GM19463 (cell line): ENCODE measurements around the gene TBC1D16.
"Not testable (repeated sequence)": the region's sequence is repeated elsewhere in the genome, so short reads cannot be mapped to it uniquely, and the experiment has no call there.

Experiments
- ATAC-seq: cut with Tn5 transposase; IDR thresholded peaks from one replicate; pipeline ENCODE4 v1.9.1; 2021; ENCODE audit warnings: mild to moderate bottlenecking, moderate library complexity; ENCODE audit not compliant: unreplicated experiment

TBC1D16 gene

GRCh38 chr17:80003969-80004368 is 31.7 kb downstream of the TBC1D16 start:
- ATAC-seq, result no peak

GRCh38 chr17:80002690-80003490 is 32.8 kb downstream of the TBC1D16 start:
- no peak for ATAC-seq

GRCh38 chr17:80002070-80002641 is 33.5 kb downstream of the TBC1D16 start:
- ATAC-seq, result no peak

- no peak for ATAC-seq
Measured at GRCh38 chr17:80000981-80001775, 34.5 kb downstream of the TBC1D16 start.

- no peak for ATAC-seq
Measured at GRCh38 chr17:80000136-80000535, 35.5 kb downstream of the TBC1D16 start.

DNA sequence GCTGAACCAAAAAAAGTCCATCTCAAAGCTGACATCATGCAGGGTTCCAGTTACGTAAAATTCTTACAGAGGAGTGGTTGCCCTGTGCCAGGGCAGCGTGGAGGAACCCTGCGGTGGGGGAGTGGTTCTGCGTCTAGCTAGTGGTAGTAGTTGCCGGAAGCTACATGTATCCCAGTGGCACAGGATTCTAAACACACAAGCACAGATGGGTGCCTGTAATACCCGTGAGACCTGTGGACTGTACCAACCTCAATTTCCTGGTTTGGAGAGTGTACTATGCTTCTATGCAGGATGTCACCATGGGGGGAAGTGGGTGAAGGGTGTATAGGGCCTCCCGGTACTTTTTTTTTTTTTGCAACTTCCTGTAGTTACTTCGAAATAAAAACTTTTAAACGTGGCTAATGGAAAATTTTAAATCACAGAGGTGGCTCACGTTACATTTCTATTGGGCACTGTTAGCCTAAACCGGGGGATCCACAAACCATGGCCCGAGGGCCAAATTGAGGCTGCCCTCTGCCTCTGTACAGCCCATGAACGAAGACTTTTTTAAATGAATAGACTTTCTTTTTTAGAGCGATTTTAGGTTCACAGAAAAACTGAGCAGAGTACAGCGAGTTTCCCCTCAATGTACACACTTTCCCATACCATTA is 38.5 kb downstream of the TBC1D16 start:
- ATAC-seq, result no peak

- ATAC-seq, result no peak
Measured at GRCh38 chr17:79996291-79996690, 39.4 kb downstream of the TBC1D16 start.

- no peak for ATAC-seq
Measured at GRCh38 chr17:79995696-79996095, 40.0 kb downstream of the TBC1D16 start.

- ATAC-seq, result no peak
Measured at GRCh38 chr17:79994602-79995001, 41.1 kb downstream of the TBC1D16 start.

DNA sequence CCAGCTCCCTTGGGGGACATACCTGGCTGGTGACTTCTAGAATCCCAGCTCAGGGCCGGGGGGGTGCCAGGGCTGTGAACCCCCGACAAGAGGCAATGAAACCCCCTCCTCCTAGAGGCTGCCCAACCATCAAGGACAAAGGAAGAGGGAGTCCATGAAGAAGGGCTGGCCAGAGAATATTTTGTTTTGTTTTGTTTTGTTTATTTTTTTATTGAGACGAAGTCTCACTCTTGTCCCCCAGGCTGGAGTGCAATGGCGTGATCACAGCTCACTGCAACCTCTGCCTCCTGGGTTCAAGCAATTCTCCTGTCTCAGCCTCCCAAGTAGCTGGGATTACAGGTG is 41.5 kb downstream of the TBC1D16 start:
- ATAC-seq, result not testable (repeated sequence)

DNA sequence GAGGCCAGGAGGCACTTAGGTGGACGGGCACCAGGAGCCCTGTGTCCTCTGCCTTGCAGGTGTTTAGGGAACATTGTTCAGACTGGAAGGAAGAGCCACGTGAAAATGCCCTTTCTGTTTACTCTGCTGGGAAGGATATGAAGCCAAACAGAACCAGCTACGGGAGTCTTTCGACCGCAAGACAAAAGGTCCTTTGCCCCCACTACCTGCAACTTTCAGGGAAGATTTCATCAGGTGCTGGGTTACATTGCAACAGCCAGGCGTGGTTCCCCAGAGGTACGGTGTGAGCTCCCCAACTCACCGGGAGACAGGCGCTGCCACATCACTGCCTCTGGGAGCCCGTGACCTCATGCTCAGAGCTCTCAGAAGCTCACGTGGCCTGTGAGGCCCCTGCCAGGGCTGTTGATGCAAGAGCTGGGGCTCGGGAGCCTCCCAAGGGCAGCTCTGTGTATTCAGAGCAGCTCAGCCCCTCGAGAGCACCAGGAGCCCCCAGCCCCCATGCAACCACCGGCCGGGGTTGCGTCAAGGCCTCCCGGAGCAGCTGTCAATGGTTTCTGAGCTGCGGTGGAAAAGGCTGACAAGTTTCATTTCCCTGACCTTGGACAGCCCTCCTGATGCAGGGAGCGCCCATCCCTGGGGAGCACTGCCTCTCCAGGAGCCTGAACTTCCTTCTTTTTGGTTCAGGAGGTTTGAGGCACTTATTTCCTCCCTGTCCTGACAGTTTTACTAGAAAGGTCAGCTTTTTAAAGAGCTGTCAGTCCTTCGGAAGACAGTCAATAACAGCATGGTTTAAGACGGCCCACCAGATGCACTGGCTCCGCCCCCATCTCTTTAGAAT is 42.1 kb downstream of the TBC1D16 start:
- ATAC-seq, result no peak

- ATAC-seq, result no peak
Measured at GRCh38 chr17:79992649-79993389, 42.9 kb downstream of the TBC1D16 start.

DNA sequence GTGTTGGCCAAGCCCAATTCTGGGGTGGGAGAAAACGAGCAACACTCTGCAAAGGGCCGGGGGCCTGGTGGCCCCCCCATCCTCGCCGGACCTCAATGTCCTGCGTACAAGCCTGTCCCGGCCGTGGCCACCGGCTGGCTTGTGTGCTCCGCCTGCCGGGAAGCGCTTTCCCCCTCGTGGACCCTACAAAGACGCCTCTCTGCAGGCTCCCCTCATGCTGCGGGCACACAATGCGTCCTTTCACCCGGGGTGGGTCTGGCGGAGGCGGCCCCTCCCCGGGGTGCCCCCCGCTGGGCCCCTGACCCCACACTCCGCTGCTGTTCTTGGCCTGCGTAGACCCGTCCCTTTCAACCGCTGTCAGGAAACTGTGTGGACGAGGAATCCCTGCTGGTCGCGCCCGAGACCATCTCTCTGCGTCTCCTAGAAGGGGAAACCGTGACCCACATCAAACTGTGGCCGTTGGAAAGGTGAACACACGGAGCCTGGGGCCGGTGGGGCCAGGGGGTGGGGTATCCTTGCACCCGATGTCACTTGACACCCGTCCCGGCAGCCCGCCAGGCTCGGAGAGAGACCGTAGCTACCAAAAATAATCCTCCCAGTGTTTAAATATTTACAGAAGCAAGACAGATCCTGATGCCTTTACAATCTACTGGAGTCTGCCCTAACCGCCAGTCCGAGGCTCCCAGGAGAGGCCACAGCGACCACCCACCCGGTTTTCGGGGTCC is 43.6 kb downstream of the TBC1D16 start:
- ATAC-seq, result no peak

DNA sequence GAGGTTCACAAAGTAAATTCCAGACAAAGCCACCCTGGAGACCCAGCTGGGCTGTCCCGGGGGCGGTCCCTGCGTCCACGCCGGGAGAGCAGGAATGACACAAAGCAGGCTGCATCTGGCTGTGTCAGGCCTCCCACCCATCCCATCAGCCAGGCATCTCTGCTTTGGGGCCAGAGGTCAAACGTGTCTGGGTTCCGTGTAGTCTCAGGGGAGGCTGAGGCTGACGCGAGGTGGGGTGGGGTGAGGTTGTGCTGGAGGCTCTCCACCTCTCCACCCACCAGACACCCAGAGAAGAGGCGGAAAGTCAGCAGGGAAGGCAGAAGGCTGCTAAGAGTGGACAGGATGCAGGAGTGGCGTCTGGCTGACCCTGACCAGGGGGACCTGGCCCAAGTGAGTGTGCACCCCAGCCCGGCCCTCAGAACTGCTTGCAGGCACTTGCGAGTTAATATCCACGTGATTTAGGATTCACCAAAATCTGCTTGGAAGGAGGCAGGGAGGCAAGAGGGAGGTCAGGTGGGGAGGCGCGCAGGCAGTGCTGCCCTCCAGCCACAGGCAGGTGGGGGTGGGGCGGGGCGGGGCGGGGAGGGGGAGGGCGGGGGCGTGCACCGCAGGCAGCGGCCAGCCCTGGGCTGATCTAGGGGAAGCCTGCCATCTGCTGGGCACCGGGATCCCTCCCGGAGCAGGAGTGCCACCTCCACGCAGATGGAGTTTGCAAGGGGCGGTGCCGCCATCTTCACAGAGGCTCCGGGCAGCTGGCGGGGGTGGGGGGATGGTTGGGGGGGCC is 44.3 kb downstream of the TBC1D16 start:
- peak; percentile 47 for ATAC-seq

DNA sequence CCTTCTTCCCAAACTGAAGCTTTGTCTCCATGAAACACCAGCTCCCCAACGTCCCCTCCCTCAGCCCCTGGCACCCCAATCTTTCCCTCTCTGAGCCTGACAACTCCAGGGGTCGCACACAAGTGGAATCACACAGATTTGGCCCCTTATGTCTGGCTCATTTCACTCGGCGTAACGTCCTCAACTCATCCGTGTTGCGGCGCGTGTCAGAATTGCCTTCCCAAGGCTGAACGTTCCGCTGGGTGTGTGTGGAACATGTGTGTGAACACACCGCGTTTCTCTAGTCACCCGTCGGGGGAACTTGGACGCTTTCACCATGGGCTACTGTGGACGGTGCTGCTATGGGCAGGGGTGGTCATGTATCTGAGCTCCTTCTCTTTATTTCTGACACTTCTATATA is 45.0 kb downstream of the TBC1D16 start:
- ATAC-seq, result no peak

- ATAC-seq, result no peak
Measured at GRCh38 chr17:79990051-79990592, 45.5 kb downstream of the TBC1D16 start.

DNA sequence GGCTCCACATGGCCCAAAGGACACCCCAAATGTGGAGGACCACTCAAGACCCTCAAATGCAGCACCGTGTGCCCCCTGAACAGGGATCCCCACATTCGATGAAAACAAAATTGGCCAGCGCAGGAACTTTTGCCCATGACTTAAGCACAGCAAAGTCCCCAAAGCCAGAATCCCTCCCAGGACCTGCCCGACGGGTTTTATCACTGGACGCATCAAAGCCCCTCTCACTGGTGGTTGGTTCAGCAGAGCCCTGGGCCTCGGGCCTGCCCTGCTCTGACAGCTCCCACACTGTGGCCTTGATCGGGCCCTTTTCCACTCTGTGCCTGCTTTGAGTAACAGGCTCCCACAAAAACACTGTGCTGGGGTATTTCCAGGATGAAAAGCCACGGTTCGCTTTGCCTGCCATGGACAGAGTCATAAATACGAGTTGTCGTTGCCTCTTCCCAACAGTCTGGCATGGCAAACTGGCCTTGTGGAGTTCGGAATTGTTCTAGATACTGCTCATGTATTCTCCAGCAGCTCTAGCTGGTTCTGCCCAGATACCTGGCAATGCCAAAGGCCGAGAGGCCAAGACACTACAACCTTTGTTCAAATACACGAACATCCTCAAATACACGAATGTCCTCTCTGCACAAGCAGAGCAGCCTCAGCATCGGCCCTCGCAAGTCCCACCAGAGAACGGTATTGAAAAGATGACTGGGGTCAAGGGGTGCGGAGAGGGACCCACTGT is 46.4 kb downstream of the TBC1D16 start:
- ATAC-seq, result no peak
